ENCODE data around the gene MTHFSD.
A peak's percentile ranks its signal among the peaks of the same experiment; 100 is the strongest.

MTHFSD gene

GRCh38 chr16:86520317-86521210, 34.5 kb downstream of the MTHFSD start:
- Mint-ChIP-seq H3K36me3 (no peaks in the 10 kb centered on the region), H3K9me3 (no peaks in the 10 kb centered on the region), H3K4me1 (peaks cover 13% of the 10 kb centered on the region), H3K27ac (no peak overlapping the region), H3K4me3 (peak overlapping the region; percentile 48)
- ATAC-seq (no peak), DNase-seq (ENCODE audit: low spot score in 2 of 2) (no peak)

DNA sequence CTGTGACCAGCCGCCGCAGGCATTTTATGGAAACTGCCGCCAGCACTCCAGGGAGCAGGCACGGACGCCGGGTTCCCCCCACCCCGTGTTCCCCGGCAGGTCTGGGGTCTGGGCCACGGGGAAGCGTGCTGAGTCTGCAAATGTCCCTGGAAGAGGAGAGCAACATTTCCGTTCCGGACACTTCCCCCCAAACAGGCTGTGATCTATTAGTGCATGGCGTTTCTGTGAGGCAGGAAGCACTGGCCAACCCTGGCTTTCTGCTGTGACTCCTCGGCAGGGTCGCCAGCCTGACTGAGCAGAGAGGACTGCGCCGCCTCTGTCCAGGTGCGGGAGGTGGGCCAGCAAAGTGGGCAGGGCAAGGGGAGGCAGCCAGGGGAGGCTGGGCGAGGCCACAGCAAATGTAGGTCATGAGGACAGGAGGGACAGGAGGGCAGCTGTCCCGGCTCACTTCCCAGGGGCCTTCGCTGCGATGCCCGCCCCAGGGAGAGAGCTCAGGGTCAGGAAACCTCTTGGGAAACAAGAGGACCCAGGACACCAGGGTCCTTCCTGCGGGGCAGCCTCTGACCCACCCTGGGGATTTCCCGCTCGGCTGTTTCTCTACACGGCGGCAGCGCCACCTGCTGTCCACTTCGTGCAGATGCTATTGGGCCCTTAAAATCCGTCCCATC, 35.3 kb downstream of the MTHFSD start:
- DNase-seq (ENCODE audit: low spot score in 2 of 2) (peak; percentile 37 to 73), ATAC-seq (peak; percentile 47)
- Mint-ChIP-seq H3K4me3 (peak overlapping the region; percentile 48), H3K27ac (peak overlapping the region; percentile 29), H3K9me3 (no peaks in the 10 kb centered on the region), H3K4me1 (peaks cover 13% of the 10 kb centered on the region), H3K36me3 (no peaks in the 10 kb centered on the region)

DNA sequence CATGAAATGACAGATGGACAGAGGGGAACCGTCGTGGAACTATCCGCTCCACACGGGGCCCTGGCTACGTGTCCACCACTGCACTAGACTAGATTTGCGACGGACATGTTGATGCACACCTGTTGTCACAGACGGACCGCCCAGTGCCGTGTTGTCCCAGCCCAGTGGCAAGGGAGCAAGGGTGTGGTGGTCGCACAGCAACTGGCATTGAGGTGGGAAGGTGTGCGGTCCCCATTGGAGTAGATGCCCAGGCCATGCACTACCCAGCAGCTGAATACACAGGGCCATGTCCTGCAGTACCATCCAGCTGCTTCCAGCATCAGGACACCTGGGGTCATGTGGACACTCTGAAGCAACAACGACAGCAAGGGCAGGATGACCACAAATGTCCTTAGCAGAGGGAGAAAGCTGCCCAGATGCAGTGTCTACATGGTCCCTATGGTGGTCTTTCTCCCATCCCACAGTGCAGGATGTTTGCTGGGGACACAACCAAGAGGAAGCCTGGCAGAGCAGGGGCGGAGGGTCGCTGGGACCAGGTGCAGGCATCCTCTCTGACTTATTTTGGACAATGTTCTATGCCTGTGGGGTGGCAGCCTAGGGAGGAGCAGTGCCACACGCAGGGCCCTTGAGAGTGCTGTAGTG, 35.9 kb downstream of the MTHFSD start:
- H3K36me3 Mint-ChIP-seq, result no peaks in the 10 kb centered on the region
- ATAC-seq (no peak), DNase-seq (ENCODE audit: low spot score in 2 of 2) (no peak)
- H3K27ac Mint-ChIP-seq, result peak overlapping the region; percentile 29
- no peaks in the 10 kb centered on the region for H3K9me3 Mint-ChIP-seq
- H3K4me1 Mint-ChIP-seq, result peaks cover 13% of the 10 kb centered on the region
- peak overlapping the region; percentile 48 for H3K4me3 Mint-ChIP-seq

- H3K27ac Mint-ChIP-seq, result no peak overlapping the region
- no peak for DNase-seq (ENCODE audit: low spot score in 2 of 2)
- no peaks in the 10 kb centered on the region for H3K9me3 Mint-ChIP-seq
- H3K36me3 Mint-ChIP-seq, result no peaks in the 10 kb centered on the region
- H3K4me1 Mint-ChIP-seq, result peaks cover 13% of the 10 kb centered on the region
- ATAC-seq, result peak; percentile 56
- H3K4me3 Mint-ChIP-seq, result no peak overlapping the region
Measured at GRCh38 chr16:86517652-86518258, 37.3 kb downstream of the MTHFSD start.

DNA sequence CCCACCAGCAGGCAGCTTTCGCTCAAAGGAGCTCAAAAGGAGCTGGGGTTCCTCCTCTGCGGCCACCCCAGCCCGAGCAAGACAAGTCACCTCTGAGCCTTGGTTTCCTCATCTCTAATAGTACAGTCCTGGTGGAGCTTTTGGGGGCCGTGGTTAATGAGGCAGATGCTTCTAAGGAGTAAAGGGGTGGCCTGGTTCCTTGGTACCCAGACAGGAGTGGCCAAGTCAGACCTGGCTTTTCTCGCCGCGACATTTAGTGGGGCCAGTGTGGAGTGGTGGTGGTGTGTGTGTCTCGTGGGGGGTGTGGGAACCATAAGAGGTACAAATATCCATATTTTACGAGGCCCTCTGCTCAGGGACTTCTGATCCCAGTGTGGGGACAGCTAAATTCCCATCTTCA, 38.0 kb downstream of the MTHFSD start:
- no peak overlapping the region for H3K27ac Mint-ChIP-seq
- H3K36me3 Mint-ChIP-seq, result no peaks in the 10 kb centered on the region
- H3K9me3 Mint-ChIP-seq, result no peaks in the 10 kb centered on the region
- DNase-seq (ENCODE audit: low spot score in 2 of 2) (no peak), ATAC-seq (no peak)
- H3K4me3 Mint-ChIP-seq, result no peak overlapping the region
- H3K4me1 Mint-ChIP-seq, result peaks cover 13% of the 10 kb centered on the region

GRCh38 chr16:86516623-86517003, 38.4 kb downstream of the MTHFSD start:
- no peaks in the 10 kb centered on the region for H3K9me3 Mint-ChIP-seq
- no peak overlapping the region for H3K27ac Mint-ChIP-seq
- ATAC-seq (no peak), DNase-seq (ENCODE audit: low spot score in 2 of 2) (no peak)
- H3K4me3 Mint-ChIP-seq, result no peak overlapping the region
- H3K4me1 Mint-ChIP-seq, result peaks cover 13% of the 10 kb centered on the region
- no peaks in the 10 kb centered on the region for H3K36me3 Mint-ChIP-seq

DNA sequence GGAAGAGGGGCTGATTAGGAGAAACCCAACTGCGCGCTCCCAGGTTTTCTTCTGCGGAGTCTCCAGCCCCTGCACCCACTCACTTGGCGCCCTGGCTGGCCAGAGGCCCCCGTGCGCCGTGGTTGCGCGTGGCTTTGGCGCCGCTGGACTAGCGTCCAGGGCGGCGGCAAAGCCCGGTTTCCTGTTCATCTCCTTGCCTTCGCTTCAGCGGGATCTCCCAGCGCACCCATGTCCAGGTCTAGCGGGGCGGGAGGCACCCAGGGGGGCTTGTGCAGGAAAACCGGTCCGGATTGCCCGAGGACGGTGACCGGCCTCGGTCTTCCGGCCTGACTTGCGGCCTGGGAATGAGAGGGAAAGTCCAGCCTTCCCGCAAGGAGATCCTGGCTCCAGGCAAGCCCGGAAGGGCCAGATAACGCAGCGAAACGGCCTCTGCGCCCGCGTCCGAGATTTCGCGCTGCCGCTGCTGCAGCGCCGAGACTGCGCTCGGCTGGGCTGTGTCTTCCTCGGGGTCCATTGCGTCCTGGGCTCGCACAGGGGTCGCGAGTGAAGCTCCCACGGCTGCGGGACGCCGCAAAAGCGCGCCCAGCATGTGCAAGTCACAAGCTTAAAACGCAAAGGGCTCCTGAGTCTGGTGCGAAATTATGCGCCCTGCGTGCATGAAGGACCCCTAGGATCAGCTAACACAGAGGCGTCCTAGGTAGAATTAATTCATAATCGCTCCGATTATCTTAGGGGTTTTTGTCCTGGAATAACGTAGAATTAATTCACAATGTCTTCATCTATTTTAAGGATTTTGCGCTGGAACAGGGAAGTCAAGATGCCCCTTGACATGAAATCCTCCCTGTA, 39.0 kb downstream of the MTHFSD start:
- no peak for DNase-seq (ENCODE audit: low spot score in 2 of 2)
- ATAC-seq, result no peak
- H3K4me1 Mint-ChIP-seq, result peaks cover 13% of the 10 kb centered on the region
- H3K9me3 Mint-ChIP-seq, result no peaks in the 10 kb centered on the region
- no peak overlapping the region for H3K4me3 Mint-ChIP-seq
- no peaks in the 10 kb centered on the region for H3K36me3 Mint-ChIP-seq
- H3K27ac Mint-ChIP-seq, result no peak overlapping the region

GRCh38 chr16:86515413-86515776, 39.6 kb downstream of the MTHFSD start:
- DNase-seq (ENCODE audit: low spot score in 2 of 2) (no peak), ATAC-seq (no peak)
- Mint-ChIP-seq H3K4me1 (peaks cover 18% of the 10 kb centered on the region), H3K27ac (no peak overlapping the region), H3K36me3 (no peaks in the 10 kb centered on the region), H3K9me3 (no peaks in the 10 kb centered on the region), H3K4me3 (no peak overlapping the region)

DNA sequence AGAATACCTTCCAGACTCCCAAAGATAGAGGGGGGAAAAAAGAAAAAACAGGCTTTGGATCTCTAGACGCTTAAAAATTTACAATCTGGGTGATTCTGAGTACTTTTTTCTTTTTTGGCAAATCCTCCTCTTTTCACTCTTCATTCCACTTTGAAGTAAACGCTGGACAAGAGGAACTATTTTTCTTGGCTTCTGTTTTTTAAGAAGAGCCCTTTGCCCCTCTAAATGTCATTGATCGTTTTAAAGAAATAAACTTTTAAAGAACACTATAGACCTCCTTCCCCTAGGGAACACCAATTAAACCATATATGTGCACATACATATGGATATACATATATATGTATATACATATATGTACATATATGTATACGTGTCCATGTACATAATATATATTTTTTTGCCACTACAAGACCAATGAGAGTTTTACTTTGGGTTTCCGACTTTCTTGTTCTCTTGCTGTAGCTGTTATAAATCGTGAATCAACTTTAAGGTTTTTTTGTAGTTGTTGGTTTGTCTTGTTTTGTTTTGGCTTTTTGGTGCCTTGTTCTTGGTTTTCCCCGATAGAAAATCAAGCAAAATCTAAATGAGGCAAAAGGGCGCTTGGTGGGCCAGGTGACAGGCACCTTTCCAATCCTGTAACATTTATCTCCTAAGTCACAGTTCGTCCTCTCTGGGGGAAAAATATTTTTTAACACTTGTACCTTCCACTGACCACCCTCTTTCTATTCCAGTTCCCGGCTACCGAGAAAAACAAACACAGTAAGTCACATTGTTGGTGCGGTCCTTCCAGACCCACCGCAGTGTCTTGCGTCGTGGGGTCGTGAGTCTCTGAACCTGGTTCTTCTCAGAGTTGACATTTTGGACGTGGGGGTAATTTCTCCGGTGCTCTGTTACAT, 40.3 kb downstream of the MTHFSD start:
- DNase-seq (ENCODE audit: low spot score in 2 of 2) (no peak), ATAC-seq (no peak)
- Mint-ChIP-seq H3K36me3 (no peaks in the 10 kb centered on the region), H3K9me3 (no peaks in the 10 kb centered on the region), H3K27ac (no peak overlapping the region), H3K4me3 (no peak overlapping the region), H3K4me1 (peaks cover 13% of the 10 kb centered on the region)

GRCh38 chr16:86513471-86514277, 41.4 kb downstream of the MTHFSD start:
- ATAC-seq (no peak), DNase-seq (ENCODE audit: low spot score in 2 of 2) (no peak)
- H3K4me1 Mint-ChIP-seq, result peaks cover 11% of the 10 kb centered on the region
- no peak overlapping the region for H3K4me3 Mint-ChIP-seq
- H3K27ac Mint-ChIP-seq, result no peak overlapping the region
- H3K9me3 Mint-ChIP-seq, result no peaks in the 10 kb centered on the region
- H3K36me3 Mint-ChIP-seq, result peaks cover 6% of the 10 kb centered on the region

DNA sequence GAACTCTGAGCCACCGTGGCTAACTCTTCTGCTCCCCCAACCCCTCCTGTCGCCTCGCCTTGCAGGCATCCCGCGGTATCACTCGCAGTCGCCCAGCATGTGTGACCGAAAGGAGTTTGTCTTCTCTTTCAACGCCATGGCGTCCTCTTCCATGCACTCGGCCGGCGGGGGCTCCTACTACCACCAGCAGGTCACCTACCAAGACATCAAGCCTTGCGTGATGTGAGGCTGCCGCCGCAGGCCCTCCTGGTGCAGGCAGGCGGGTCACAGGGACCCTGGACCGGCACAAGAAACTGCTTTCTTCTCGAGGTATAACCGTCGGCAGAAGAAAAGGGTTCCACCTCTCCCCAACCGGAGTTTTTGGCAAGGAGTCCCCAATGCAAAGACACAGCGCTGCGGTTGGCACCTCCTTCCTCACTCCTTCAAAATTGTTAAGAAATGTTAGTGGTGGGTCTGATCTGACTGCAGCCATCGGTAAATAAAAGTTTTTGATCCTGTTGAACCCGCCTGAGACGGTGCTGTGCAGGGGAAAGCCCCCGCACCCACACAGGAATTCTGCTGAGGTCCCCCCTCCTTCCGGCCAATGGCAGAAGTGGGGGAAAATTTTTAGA, 42.1 kb downstream of the MTHFSD start:
- no peaks in the 10 kb centered on the region for H3K9me3 Mint-ChIP-seq
- no peak for DNase-seq (ENCODE audit: low spot score in 2 of 2)
- H3K36me3 Mint-ChIP-seq, result peaks cover 7% of the 10 kb centered on the region

GRCh38 chr16:86512301-86512859, 42.7 kb downstream of the MTHFSD start:
- Mint-ChIP-seq H3K9me3 (no peaks in the 10 kb centered on the region), H3K4me3 (no peak overlapping the region), H3K4me1 (peaks cover 18% of the 10 kb centered on the region), H3K36me3 (peaks cover 13% of the 10 kb centered on the region), H3K27ac (no peak overlapping the region)
- DNase-seq (ENCODE audit: low spot score in 2 of 2) (no peak), ATAC-seq (no peak)

More for the DNA sequence above, 42.1 kb downstream of the MTHFSD start:
- Mint-ChIP-seq H3K27ac (no peak overlapping the region), H3K4me1 (peaks cover 12% of the 10 kb centered on the region), H3K4me3 (no peak overlapping the region)
- no peak for ATAC-seq
